Right ventricle myocardium superior (tissue), 1 donor: ENCODE measurements around the gene TCTN3. TPM values are rescaled to one million over a fixed set of nuclear protein-coding genes. Genes with fewer than 3 reads are reported as not detected.
"Not testable (repeated sequence)": the region's sequence is repeated elsewhere in the genome, so short reads cannot be mapped to it uniquely, and the experiment has no call there.

ENCODE experiments used
- ATAC-seq: fragments of 200-7000 bp; cut with Tn5 transposase; one replicate; pipeline ENCODE4 v1.9.1; 2020; ENCODE audit warnings: mild to moderate bottlenecking; ENCODE audit not compliant: poor library complexity
- DNase-seq: peaks from one replicate; pipeline ENCODE4 v3.0.0-alpha.2; 2020
- intact Hi-C: fragments of 100-400 bp; cut with DNase I; formaldehyde crosslinking; loops from one replicate; pipeline ENCODE4 v1.11.2; 2022
- total RNA-seq: library from RNA; stranded (reverse); fragmentation: NEBNext Ultra II Directional; extraction: Animal tissue kit (Norgen Biotek cat#: 25700); gene quantifications from one replicate; pipeline ENCODE4 v1.2.1, GENCODE V29; 2021
- donor health status: DM: no; HTN: yes; CAD: no; lungs with severe emphysema.

Gene TCTN3
- total RNA-seq, 1 donor from 2014 or later = 8.5 TPM

- intact Hi-C loops = no loop called here
- DNase-seq (no peak), ATAC-seq (no peak)
Observed at GRCh38 chr10:95697429-95697828, 3.7 kb upstream of the TCTN3 start.

GRCh38 chr10:95694665-95695064 lies 938 bp upstream of the TCTN3 start:
- ATAC-seq (no peak), DNase-seq (no peak)
- intact Hi-C loops = loop anchor here (5.0 kb wide), 1 partner anchor 148 kb away; no protein-coding TSS in a partner anchor

- DNase-seq = no peak
- no peak for ATAC-seq
- intact Hi-C loops = loop anchor here (5.0 kb wide), 1 partner anchor 149 kb away; no protein-coding TSS in a partner anchor
Observed at GRCh38 chr10:95693071-95693667, 558 bp downstream of the TCTN3 start.

GRCh38 chr10:95691281-95691680 lies 2.4 kb downstream of the TCTN3 start:
- DNase-seq = no peak
- intact Hi-C loops = loop anchor here (5.0 kb wide), 1 partner anchor 151 kb away; no protein-coding TSS in a partner anchor
- no peak for ATAC-seq

- ATAC-seq (no peak), DNase-seq (no peak)
- intact Hi-C loops = no loop called here
Observed at GRCh38 chr10:95688648-95689047, 5.1 kb downstream of the TCTN3 start.

GRCh38 chr10:95683966-95684365 lies 9.8 kb downstream of the TCTN3 start:
- DNase-seq = no peak
- intact Hi-C loops = no loop called here
- ATAC-seq = no peak

- no peak for DNase-seq
- intact Hi-C loops = no loop called here
- no peak for ATAC-seq
Observed at GRCh38 chr10:95675403-95676116, 18.2 kb downstream of the TCTN3 start.

GRCh38 chr10:95674643-95675042 lies 19.1 kb downstream of the TCTN3 start:
- DNase-seq = no peak
- ATAC-seq = no peak
- intact Hi-C loops = no loop called here

- intact Hi-C loops, DNase-seq, ATAC-seq: not testable (repeated sequence)
Observed at GRCh38 chr10:95672641-95673040, 21.1 kb downstream of the TCTN3 start.

GRCh38 chr10:95664543-95664942 lies 29.2 kb downstream of the TCTN3 start:
- DNase-seq (no peak), ATAC-seq (peak; percentile 28)
- intact Hi-C loops = no loop called here

- DNase-seq = no peak
- peak; percentile 86 for ATAC-seq
- intact Hi-C loops = no loop called here
Observed at GRCh38 chr10:95663496-95663895, 30.2 kb downstream of the TCTN3 start.

- ATAC-seq (no peak), DNase-seq (no peak)
- intact Hi-C loops = no loop called here
Observed at GRCh38 chr10:95661818-95662217, 31.9 kb downstream of the TCTN3 start.

- DNase-seq (no peak), ATAC-seq (no peak)
- intact Hi-C loops = no loop called here
Observed at GRCh38 chr10:95660283-95660682, 33.4 kb downstream of the TCTN3 start.

- ATAC-seq = no peak
- no peak for DNase-seq
- intact Hi-C loops = no loop called here
Observed at GRCh38 chr10:95657250-95657649, 36.5 kb downstream of the TCTN3 start.

GRCh38 chr10:95656291-95657164 lies 37.2 kb downstream of the TCTN3 start, which contains the start of gene ALDH18A1:
ALDH18A1 (minus strand) TSS chr10:95656711; CDS start chr10:95653377, 3,334 bp downstream.
- intact Hi-C loops = no loop called here
- DNase-seq (peak; percentile 96), ATAC-seq (peak; percentile 97)

- ATAC-seq (peak; percentile 6), DNase-seq (no peak)
- intact Hi-C loops = no loop called here
Observed at GRCh38 chr10:95655571-95656290, 38.0 kb downstream of the TCTN3 start.

- DNase-seq (no peak), ATAC-seq (no peak)
- intact Hi-C loops = no loop called here
Observed at GRCh38 chr10:95653895-95654294, 39.8 kb downstream of the TCTN3 start.

GRCh38 chr10:95651346-95652060 lies 42.2 kb downstream of the TCTN3 start:
- no peak for DNase-seq
- intact Hi-C loops = no loop called here
- ATAC-seq = no peak
